Posterior cingulate gyrus (tissue), 11 donors: ENCODE measurements around the gene TKT.
"Not testable (repeated sequence)": the region's sequence is repeated elsewhere in the genome, so short reads cannot be mapped to it uniquely, and the experiment has no call there.

Source experiments
- DNase-seq, 10 donors: peaks; one replicate each; pipeline versions ENCODE4 v3.0.0 to v3.0.0-alpha.2; 2020 to 2021; ENCODE audit warnings: mixed read lengths in 3 of 10
- intact Hi-C: fragments of 100-400 bp; cut with DNase I; formaldehyde crosslinking; loops from one replicate; pipeline ENCODE4 v1.15.1; 2023

TKT gene, protein sequence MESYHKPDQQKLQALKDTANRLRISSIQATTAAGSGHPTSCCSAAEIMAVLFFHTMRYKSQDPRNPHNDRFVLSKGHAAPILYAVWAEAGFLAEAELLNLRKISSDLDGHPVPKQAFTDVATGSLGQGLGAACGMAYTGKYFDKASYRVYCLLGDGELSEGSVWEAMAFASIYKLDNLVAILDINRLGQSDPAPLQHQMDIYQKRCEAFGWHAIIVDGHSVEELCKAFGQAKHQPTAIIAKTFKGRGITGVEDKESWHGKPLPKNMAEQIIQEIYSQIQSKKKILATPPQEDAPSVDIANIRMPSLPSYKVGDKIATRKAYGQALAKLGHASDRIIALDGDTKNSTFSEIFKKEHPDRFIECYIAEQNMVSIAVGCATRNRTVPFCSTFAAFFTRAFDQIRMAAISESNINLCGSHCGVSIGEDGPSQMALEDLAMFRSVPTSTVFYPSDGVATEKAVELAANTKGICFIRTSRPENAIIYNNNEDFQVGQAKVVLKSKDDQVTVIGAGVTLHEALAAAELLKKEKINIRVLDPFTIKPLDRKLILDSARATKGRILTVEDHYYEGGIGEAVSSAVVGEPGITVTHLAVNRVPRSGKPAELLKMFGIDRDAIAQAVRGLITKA

DNA sequence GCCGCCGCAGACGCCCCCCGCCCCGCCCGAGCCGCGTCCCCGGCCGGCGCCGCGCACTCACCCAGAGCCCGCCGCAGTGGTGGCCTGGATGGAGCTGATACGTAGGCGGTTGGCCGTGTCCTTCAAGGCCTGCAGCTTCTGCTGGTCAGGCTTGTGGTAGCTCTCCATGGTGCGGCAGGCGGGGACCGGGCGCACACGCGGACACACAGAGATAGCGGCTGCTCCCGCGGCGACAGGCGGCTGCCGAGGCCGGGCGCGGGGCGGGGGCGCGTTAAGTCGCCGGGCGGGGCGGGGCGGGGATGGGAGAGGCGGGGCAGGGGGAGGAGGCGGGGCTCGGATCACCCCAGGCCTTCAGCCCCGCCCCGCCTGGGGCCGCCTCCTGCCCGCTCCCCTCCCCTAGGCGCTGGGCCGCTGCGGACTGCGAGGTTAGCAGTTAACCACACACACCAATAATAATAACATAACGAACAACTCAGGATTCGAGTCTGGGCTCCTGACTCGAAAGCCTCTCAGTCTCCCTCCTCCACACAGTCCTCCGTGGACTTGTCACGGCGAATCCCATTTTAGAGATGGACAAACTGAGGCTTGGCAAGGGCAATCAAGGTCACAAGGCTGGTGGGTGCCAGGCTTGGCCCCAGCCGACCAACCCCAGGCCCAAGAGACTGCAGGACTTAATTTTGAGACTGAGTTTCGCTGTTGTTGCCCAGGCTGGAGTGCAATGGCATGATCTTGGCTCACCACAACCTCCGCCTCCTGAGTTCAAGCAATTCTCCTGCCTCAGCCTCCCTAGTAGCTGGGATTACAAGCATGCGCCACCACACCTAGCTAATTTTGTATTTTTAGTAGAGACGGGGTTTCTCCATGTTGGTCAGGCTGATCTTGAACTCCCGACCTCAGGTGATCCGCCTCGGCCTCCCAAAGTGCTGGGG, at the start of gene TKT:
Gene TKT, minus strand, starts transcription at position 248 of the 929 bp plus-strand sequence. Its CDS starts 80 bp downstream, at position 168.
- peak; percentile 65 to 97 (median 84) for DNase-seq
- intact Hi-C loops, result no loop called here

DNA sequence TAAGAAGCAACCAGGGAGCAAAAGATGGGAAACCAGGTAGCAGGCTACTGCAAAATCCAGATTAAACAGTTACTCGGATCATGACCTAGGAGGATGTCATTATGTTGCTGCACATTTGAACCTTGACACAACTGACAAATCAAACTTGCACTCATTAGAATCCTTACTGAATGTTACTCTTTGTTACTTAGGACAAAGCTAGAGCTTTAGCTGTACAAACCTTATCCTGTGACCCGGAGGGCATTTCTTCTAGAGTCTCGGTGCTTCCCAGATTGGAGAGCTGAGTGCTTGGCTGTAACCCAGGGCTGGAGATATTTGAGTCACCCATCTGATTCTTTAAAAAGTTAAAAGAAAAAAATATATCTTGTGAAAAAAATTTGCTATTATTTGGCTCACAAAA, 48.1 kb upstream of the TKT start:
- DNase-seq, result no peak
- intact Hi-C loops, result no loop called here

DNA sequence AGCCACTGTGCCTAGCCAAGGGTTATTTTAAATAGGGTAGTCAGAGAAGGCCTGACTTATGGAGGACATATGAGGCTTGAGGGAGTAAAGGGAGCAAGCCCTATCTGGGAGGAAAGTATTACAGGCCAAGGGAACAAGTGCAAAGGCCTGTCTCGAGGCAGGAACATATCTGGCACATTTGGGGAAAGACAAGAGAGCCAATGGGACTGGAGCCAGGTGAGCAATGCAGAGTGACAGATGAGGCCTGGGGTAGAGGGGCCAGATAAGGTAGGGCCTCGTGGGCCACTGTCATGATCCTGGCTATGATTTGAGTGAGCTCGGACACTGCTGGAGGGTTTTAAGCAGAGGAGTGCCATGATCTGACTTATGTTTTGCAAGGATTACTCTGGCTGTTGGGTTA, 47.7 kb upstream of the TKT start:
- no peak for DNase-seq
- intact Hi-C loops, result no loop called here

DNA sequence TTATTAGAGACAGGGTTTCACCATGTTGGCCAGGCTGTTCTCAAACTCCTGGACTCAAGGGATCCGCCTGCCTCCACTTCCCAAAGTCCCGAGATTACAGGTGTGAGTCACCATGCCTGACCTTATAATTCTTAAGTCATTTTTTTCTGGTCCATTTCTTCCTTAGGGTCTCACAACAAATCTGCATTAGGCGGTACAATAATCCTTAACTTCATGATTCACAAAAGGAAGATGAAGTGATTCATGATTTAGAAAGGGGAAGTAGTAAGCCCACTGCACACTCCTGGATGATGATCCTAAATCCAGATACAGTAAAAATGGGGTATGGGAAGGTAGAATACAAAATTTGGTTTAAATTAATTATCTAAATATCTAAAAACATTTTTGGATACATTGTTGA, 45.0 kb upstream of the TKT start:
- intact Hi-C loops, result no loop called here
- no peak for DNase-seq

DNA sequence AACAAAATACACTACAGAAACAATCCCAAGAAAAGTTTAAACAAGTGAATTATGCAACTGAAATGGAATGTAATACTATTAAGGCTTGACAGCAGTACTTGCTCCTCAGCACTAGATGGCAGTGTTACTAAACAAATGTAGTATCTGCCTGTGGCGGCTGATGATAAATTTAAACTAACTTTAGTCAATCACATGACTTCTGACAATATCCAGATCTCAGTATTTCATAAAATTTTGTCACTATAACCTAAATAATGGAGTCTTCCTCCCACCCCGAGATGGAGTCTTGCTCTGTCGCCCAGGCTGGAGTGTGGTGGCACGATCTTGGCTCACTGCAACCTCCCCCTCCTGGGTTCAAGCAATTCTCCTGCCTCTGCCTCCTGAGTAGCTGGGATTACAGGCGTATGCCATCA, 43.8 kb upstream of the TKT start:
- intact Hi-C loops, result loop anchor here (1.0 kb wide), 1 partner anchor 411 kb away; no protein-coding TSS in a partner anchor
- DNase-seq, result not testable (repeated sequence)

DNA sequence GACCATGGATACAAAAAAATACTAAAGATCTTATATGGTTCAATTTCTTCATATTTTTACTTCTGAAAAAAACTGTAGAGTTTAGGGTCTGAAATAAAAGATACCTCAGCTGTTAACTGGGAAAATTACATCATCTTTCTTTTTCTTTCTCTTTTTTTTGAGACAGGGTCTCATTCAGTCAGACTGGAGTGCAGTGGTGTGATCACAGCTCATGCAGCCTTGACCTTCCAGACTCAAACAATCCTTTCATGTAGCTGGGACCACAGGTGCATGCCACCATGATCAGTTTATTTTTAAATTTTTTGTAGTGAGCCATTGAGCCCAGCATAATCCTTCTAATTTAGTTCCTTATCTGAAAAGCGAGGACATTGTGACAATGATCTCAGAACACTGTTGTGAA, 39.6 kb upstream of the TKT start:
- DNase-seq, result no peak
- intact Hi-C loops, result no loop called here

DNA sequence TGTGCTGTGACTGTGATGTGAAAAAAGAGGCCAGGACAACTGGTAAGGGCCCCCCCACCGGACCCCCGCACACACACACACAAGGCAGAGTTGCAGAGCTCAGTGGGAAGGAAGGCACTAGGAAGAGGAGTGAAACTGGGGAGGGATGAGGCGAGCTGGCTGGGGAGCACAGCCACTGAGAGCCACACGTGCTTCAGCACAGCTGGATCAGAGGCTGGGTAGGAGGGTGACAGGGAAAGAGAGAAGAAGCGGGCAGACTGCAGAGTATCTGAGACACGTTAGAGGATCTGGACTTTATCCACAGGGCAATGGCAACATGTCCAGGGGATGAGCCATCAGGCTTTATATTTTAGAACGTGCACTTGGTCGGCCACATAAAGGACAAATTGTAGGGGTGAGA, 38.0 kb upstream of the TKT start:
- intact Hi-C loops, result no loop called here
- DNase-seq, result peak in 2 of 10 donors; percentile 25 to 85

DNA sequence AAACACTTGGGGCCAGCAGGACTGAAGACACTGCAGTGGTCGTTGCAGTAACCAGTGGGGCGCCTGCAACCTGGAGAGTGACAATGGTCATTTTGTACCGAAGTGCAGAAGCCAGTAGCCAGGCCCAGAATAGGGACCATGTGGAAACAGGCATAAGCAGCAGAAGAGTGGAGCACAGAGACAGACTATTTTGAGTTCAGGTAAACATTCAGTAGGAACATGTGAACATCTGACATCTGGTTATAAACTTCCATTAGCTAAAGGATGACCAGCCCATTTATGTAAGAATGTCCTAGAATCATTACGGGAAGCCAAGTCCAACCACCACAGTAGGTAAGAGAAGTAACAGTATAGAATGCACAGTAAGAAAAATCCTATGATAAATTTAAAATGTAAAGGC, 32.4 kb upstream of the TKT start:
- intact Hi-C loops, result no loop called here
- peak in 1 of 10 donors; percentile 21 for DNase-seq

DNA sequence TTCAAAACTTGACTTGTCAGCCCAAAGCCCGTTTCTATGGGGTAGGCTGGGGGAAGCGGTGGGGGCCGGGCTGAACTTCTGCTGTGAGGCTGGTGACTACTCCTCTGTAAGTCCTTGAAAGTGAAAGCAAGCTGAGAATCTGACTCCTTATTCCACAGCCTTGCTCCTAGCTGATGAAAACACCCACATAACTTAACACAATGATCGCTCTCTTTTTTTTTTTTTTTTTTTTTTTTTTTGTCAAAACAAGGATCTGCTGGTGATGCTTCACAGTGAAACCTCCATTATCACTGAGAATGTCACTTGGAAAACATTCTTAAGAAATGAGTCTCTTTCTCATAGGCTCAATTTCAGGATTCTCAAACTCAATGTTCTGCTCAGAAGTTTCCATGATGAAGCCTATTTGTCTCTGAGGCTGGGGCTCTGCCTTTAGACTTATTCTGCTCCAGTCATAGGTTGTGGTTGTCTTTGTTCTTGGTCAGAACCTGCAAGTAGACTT, 31.4 kb upstream of the TKT start:
- peak in 4 of 10 donors; percentile 20 to 89 (median 50) for DNase-seq
- intact Hi-C loops, result no loop called here

DNA sequence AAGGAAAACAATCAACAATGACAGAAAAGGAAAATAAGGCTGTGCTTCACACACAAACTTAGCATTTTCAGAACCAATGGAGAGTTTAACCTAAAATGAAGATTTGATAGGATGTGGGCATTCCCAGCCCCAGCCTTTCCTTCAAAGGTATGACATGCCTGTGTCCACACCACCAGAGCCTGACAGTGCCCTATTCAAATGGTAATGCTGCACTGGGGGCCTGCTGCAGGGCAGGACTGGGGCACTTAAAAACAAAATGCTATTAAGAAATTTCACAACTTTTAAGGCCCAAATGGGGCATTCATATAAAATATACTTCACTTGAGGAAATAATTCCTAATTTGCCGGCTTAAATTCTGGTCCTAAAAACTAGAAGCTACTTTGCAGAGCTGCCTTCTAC, 30.9 kb upstream of the TKT start:
- intact Hi-C loops, result no loop called here
- DNase-seq, result peak in 1 of 10 donors; percentile 55

DNA sequence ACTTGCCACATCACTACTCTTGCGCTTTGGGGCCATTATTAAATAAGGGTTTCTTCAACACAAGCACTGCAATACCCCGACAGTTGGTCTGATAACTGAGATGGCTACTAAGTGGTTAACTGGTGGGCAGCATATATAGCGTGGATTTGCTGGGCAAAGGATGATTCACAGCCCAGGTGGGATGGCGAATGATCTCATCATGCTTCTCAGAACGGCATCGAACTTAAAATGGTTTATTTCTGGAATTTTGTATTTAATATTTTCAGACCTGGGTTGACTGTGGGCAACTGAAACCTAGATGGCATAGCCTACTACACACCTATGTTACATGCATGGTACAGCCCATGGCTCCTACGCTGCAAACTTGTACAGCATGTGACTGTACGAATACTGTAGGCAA, 26.8 kb upstream of the TKT start:
- intact Hi-C loops, result no loop called here
- peak in 1 of 10 donors; percentile 1 for DNase-seq

DNA sequence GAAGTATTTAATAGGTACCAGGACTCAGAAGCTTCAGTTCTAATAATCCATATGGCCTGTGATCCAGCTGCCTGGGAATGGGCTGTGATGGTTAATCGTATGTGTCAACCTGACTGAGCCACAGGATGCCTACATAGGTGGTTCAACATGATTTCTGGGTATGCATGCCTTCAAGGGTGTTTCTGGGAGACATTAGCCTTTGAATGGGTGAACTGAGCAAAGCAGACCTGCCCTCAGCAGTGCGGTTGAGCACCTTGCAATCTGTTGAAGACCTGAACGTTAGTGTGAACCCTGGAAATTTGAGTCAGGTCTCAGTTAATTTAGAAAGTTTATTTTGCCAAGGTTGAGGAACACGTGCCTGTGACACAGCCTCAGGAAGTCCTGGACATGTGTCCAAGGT, 22.8 kb upstream of the TKT start:
- intact Hi-C loops, result no loop called here

DNA sequence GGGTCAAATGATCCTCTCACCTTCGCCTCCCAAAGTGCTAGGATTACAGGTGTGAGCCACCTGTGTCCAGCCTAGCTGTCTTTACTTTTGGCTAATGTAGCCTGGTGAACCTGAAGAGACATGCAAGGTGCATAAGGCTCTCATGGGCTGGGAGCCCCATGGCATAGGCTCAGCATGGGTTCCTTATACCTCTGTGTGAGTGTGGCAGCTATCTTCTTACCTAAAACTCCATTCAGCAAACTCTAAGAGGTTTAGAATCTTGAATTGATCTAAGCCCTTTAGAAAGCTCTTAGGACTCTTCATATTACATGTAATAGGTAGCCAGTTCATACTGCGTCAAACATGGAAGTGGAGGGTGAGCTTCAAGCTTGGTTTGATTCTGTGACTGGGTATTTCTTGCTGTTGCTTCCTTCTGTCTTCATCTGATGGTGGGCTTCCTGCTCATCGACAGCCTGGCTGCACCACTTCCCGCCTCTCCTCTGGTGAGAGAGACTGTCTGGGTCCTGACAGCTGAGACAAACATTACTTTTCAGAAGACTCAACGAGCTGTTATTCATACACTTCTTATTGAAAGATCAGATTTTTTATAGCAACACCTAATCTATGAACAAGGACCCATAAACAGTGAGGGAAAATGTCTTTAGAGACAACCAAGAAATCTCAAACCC, 19.2 kb upstream of the TKT start:
- intact Hi-C loops, result no loop called here
- DNase-seq, result peak in 1 of 10 donors; percentile 4

More for the DNA sequence above, 22.8 kb upstream of the TKT start:
- peak in 1 of 10 donors; percentile 22 for DNase-seq

DNA sequence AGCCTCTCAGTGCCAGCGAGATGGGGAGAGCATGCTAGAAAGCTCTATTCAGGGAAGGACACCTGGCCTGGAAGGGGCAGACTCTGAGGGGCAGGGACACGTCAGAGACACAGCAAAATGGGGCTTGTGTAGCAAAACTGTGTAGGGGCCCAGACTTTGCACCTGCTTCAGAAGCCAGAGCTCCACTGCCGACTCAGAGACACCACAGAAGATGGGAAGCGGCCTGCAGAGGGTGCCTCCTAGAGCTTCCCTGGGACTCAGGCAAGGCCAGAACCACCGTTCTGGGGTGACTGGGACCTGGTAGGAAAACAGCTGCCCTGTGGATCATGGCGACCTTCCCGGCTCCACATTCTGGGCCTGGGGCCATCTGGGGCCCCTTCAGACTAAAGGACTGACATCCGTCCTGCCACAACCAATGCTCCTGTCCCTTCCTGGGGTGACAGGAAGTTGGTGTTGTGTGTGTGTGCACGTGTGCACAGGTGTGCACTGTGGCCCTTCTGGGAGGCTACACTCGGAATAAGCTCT, 17.4 kb upstream of the TKT start:
- intact Hi-C loops, result no loop called here
- DNase-seq, result peak in 1 of 10 donors; percentile 71

DNA sequence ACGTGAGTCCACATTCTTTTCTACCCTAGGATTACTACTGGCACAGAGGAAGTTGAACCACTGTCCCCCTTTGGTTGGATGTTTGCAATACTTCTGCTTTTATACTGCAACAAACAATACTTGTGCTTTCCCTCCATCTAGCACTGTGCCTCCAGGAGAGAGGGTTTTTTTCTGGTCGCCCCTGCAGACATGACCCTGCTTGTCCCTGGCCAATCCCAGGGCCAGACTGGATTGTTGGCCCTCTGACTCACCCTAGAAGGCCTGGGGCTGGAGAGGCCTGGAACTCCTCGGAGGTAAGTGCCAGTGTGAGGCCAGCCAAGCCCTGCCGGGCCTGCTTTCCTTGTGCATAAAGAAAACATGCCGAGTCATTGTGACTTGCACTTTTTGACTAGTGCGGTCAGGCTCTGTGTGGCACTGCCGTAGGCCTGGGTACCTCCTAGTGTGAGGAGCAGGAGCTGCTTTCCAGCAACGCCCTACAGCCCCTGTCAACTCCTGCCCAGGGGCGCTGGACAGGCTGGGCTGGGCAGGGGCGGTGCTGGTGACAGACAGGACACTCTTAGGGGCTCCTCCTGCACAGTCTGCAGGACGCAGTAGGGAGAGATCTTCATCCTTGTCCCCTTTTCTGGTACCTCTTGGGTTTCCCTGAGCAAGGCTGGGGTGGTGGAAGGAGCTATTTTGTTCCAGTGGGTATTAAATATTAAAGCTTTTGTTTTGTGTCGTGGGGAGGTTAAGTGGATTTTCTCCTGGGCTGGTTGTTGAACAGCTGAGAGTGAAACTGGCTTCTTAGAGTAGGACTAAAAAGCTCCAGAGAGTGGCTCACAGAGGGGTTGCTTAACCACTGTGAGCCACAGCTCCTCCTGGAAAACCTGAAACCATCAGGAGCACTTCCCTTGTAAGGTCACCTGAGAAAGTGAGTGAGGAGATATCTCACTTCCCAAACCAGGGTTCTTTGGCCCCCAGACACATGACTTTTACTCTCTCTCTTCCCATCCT, 14.4 kb upstream of the TKT start:
- peak; percentile 54 to 93 (median 66) for DNase-seq
- intact Hi-C loops, result no loop called here

DNA sequence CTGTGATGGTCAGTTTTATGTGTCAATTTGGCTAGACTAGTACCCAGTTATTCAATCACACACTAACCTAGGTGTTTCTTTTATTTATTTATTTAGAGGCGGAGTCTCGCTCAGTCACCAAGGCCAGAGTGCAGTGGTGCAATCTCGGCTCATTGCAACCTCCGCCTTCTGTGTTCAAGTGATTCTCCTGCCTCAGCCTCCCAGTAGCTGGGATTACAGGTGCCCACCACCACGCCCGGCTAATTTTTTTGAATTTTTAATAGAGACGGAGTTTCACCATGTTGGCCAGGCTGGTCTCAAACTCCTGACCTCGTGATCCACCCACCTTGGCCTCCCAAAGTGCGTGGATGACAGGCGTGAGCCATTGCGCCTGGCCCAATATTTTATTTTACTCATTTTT, 13.4 kb upstream of the TKT start:
- intact Hi-C loops, result not testable (repeated sequence)
- peak in 1 of 10 donors; percentile 39 for DNase-seq

DNA sequence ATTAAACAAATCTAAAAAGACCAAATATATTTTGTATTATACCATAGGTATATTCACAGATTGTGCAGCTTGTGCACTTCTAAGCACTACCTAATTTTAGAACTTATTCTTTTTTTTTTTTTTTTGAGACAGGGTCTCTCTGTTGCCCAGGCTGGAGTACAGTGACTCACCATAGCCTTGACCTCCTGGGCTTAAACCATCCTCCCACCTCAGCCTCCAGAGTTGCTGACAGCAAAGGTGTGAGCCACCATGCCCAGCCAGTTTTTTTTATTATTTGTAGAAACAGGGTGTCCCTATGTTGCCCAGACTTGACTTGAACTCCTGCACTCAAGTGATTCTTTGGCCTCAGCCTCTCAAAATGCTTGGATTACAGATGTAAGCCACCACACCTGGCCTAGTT, 11.9 kb upstream of the TKT start:
- intact Hi-C loops, result no loop called here
- DNase-seq, result no peak

DNA sequence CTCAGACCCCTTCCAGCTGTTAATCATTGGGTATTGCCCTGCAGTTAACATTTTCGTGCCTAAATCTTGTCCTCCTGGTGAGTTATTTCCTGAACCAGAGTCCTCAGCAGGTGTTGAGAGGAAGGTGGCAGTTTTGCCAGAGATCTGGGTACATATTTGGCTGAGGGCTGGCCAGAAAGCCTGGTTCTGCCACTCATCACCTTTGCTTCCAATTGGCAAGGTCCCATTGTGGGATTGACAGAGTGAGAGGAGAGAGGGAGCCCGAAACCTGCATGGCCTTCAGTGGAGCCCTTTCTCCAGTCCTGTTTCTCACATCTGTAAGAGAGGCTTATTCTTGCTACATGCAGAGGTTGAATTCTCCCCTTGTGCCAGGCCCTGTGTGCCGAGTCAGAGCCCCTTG, 8.9 kb upstream of the TKT start:
- intact Hi-C loops, result no loop called here
- DNase-seq, result peak in 1 of 10 donors; percentile 22

DNA sequence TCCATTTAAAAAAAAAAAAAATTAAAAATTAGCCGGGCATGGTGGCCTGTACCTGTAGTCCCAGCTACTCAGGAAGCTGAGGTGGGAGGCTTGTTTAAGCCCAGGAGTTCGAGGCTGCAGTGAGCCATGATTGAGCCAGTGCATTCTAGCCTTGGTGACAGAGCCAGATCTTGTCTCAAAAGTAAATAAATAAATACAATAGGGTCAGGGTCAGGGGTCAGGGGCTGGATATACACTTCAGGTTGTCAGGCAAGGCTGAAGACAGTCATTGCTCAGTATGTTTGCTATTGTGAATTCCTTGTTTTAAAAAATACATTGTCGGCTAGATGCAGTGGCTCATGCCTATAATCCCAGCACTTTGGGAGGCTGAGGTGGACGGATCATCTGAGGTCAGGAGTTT, 8.1 kb upstream of the TKT start:
- intact Hi-C loops, result no loop called here
- DNase-seq, result peak in 1 of 10 donors; percentile 43
